GM18909 (cell line): ENCODE measurements around the gene KLHL24.
"Not testable (repeated sequence)": the region's sequence is repeated elsewhere in the genome, so short reads cannot be mapped to it uniquely, and the experiment has no call there.

Source experiments
- ATAC-seq: cut with Tn5 transposase; IDR thresholded peaks from one replicate; pipeline ENCODE4 v1.9.1; 2021; ENCODE audit warnings: mild to moderate bottlenecking; ENCODE audit not compliant: unreplicated experiment, poor library complexity

Gene KLHL24

GRCh38 chr3:183635431-183636220 is at the start of gene KLHL24:
TSS of gene KLHL24 (plus strand) at chr3:183635623. CDS start at chr3:183650357, 14,734 bp downstream.
- peak; percentile 87 for ATAC-seq

GRCh38 chr3:183586477-183586876 is 48.9 kb upstream of the KLHL24 start:
- ATAC-seq = no peak

GRCh38 chr3:183587336-183587735 is 48.1 kb upstream of the KLHL24 start:
- no peak for ATAC-seq

- no peak for ATAC-seq
Measured at GRCh38 chr3:183590442-183590841, 45.0 kb upstream of the KLHL24 start.

GRCh38 chr3:183591881-183592521 is 43.4 kb upstream of the KLHL24 start:
- peak; percentile 96 for ATAC-seq

- no peak for ATAC-seq
Measured at GRCh38 chr3:183592821-183593220, 42.6 kb upstream of the KLHL24 start.

- no peak for ATAC-seq
Measured at GRCh38 chr3:183594636-183595035, 40.8 kb upstream of the KLHL24 start.

- ATAC-seq = no peak
Measured at GRCh38 chr3:183597959-183598358, 37.5 kb upstream of the KLHL24 start.

- not testable (repeated sequence) for ATAC-seq
Measured at GRCh38 chr3:183611326-183611725, 24.1 kb upstream of the KLHL24 start.

- ATAC-seq = no peak
Measured at GRCh38 chr3:183613366-183614285, 21.8 kb upstream of the KLHL24 start.

GRCh38 chr3:183618542-183618941 is 16.9 kb upstream of the KLHL24 start:
- ATAC-seq = no peak

- ATAC-seq = no peak
Measured at GRCh38 chr3:183619010-183619409, 16.4 kb upstream of the KLHL24 start.

- no peak for ATAC-seq
Measured at GRCh38 chr3:183619624-183620251, 15.7 kb upstream of the KLHL24 start.

- no peak for ATAC-seq
Measured at GRCh38 chr3:183620252-183620628, 15.2 kb upstream of the KLHL24 start.

GRCh38 chr3:183622473-183622872 is 12.9 kb upstream of the KLHL24 start:
- ATAC-seq = not testable (repeated sequence)

GRCh38 chr3:183626877-183627594 is 8.4 kb upstream of the KLHL24 start:
- ATAC-seq = no peak

- ATAC-seq = no peak
Measured at GRCh38 chr3:183629546-183630301, 5.7 kb upstream of the KLHL24 start.

GRCh38 chr3:183631715-183632114 is 3.7 kb upstream of the KLHL24 start:
- no peak for ATAC-seq

- not testable (repeated sequence) for ATAC-seq
Measured at GRCh38 chr3:183632725-183633124, 2.7 kb upstream of the KLHL24 start.
